Right ventricle myocardium superior (tissue), 1 donor: Measurements from ENCODE around the gene HECTD3. TPM values are rescaled to one million over a fixed set of nuclear protein-coding genes. Genes with fewer than 3 reads are reported as not detected.

Experiments used
- total RNA-seq: library from RNA; stranded (reverse); fragmentation: NEBNext Ultra II Directional; extraction: Animal tissue kit (Norgen Biotek cat#: 25700); gene quantifications from one replicate; pipeline ENCODE4 v1.2.1, GENCODE V29; 2021
- donor health status: DM: no; HTN: yes; CAD: no; lungs with severe emphysema.

HECTD3 gene
- total RNA-seq, 1 donor from 2014 or later, result 22.3 TPM

Other genes starting within 250 kb of the HECTD3 start
- gene RPS8, start 235.8 kb downstream of the HECTD3 start, total RNA-seq, result 674 TPM
- gene BEST4, start 223.2 kb downstream of the HECTD3 start, total RNA-seq, result not detected
- gene PLK3, start 210.9 kb downstream of the HECTD3 start, total RNA-seq, result 6.2 TPM
- 1.1 TPM for gene DYNLT4, start 204.0 kb downstream of the HECTD3 start, total RNA-seq
- gene BTBD19, start 202.8 kb downstream of the HECTD3 start, total RNA-seq, result 1.9 TPM
- 0.30 TPM for gene PTCH2, start 168.1 kb downstream of the HECTD3 start, total RNA-seq
- gene EIF2B3, start 24.7 kb downstream of the HECTD3 start, total RNA-seq, result 45.0 TPM
- 73.4 TPM for gene UROD, start 930 bp upstream of the HECTD3 start, total RNA-seq
- gene ZSWIM5, start 195.3 kb upstream of the HECTD3 start, total RNA-seq, result 0.81 TPM